A549 (cell line): ENCODE measurements around the gene FEM1C. TPM values are rescaled to one million over a fixed set of nuclear protein-coding genes. Genes with fewer than 3 reads are reported as not detected.

Experiments
- ATAC-seq, 2 experiments: fragments of 200-7000 bp in 1 of 2; fragments of >200 bp in 1 of 2; cut with Nextera tagmentation in 1 of 2; cut with Tn5 transposase in 1 of 2; 3 replicates each; pipeline versions ENCODE4 v1.8.0 to v1.9.1; 2018 to 2020; ENCODE audit warnings: mild to moderate bottlenecking in 1 of 2, moderate library complexity in 1 of 2
- CTCF ChIA-PET: fragments of 300-600 bp; sonication (Branson Sonifier 250); formaldehyde crosslinking; extraction: SDS; loops from one replicate; lab custom pipeline; 2021; ENCODE audit warnings: antibody characterized with exemption, inconsistent platforms; lab: Yijun Ruan, JAX
- POLR2A ChIA-PET: fragments of 350-600 bp; formaldehyde crosslinking; extraction: SDS; loops from one replicate; lab custom pipeline; 2021; ENCODE audit warnings: antibody characterized with exemption, inconsistent platforms; lab: Yijun Ruan, JAX
- DNase-seq, 2 experiments: peaks; one replicate each; pipeline versions ENCODE4 v3.0.0 to v3.0.0-alpha.2; 2011 to 2016; ENCODE audit warnings: low read depth in 1 of 2, low spot score in 1 of 2
- FAIRE-seq: peaks from 2 replicates; lab custom pipeline; 2011; peaks lifted over from hg19 to GRCh38; lab: Jason Lieb, UNC
- H3K27ac ChIP-seq, 2 experiments: fragments of >200 bp; sonication (Bioruptor Twin); formaldehyde crosslinking; 3 replicates each; pipeline ENCODE4 v1.5.1; 2016 to 2017
- H3K4me1 ChIP-seq: fragments of >200 bp; sonication (Bioruptor Twin); formaldehyde crosslinking; 3 replicates; pipeline ENCODE4 v1.6.1; 2016
- H3K4me2 ChIP-seq: fragments of >200 bp; sonication (Bioruptor Twin); formaldehyde crosslinking; 3 replicates; pipeline ENCODE4 v1.6.1; 2016
- H3K4me3 ChIP-seq: fragments of >200 bp; sonication (Bioruptor Twin); formaldehyde crosslinking; 3 replicates; pipeline ENCODE4 v1.5.1; 2016
- H3K9me3 ChIP-seq: fragments of >200 bp; sonication (Bioruptor Twin); formaldehyde crosslinking; 3 replicates; pipeline ENCODE4 v1.6.1; 2016
- CBX8 ChIP-seq: fragments of 200-600 bp; sonication (generic); IDR thresholded peaks from 2 replicates; pipeline ENCODE4 v1.6.1; 2016
- CEBPB ChIP-seq, 2 experiments: fragments of >200 bp in 1 of 2; sonication (Bioruptor Twin) in 1 of 2; formaldehyde crosslinking in 1 of 2; IDR thresholded peaks; 2 replicates each; pipeline ENCODE4 v1.6.1; 2012 to 2016
- CHD2 ChIP-seq: fragments of 150-350 bp; IDR thresholded peaks from 2 replicates; pipeline ENCODE4 v1.6.1; 2014; ENCODE audit warnings: low read length; ENCODE audit not compliant: partially characterized antibody
- EP300 ChIP-seq, 2 experiments: fragments of >200 bp; sonication (Bioruptor Twin); formaldehyde crosslinking; IDR thresholded peaks; 2 replicates in 1 of 2; 3 replicates in 1 of 2; pipeline ENCODE4 v1.6.1; 2016 to 2017
- ESRRA ChIP-seq: fragments of 150-350 bp; IDR thresholded peaks from 2 replicates; pipeline ENCODE4 v1.6.1; 2014; ENCODE audit warnings: mild to moderate bottlenecking, low read length, borderline replicate concordance
- GATA3 ChIP-seq: IDR thresholded peaks from 2 replicates; pipeline ENCODE4 v1.6.1; 2012; ENCODE audit warnings: borderline replicate concordance
- KDM1A ChIP-seq: fragments of 200-600 bp; sonication (generic); IDR thresholded peaks from 2 replicates; pipeline ENCODE4 v1.6.1; 2016; ENCODE audit warnings: low read depth, mild to moderate bottlenecking
- MYC ChIP-seq: IDR thresholded peaks from 2 replicates; pipeline ENCODE4 v1.6.1; 2012; ENCODE audit warnings: mild to moderate bottlenecking, inconsistent platforms, low read length, improper control_type of control experiment, borderline replicate concordance
- ZNF302 ChIP-seq: fragments of 250-450 bp; sonication (Bioruptor Pico); IDR thresholded peaks from 2 replicates; pipeline ENCODE4 v1.9.0; 2021; ENCODE audit warnings: inconsistent platforms, mild to moderate bottlenecking, moderate library complexity
- WGBS: methylation state at CpG from one replicate; pipeline ENCODE4 v1.1.6; 2017; ENCODE audit errors: missing lambda C conversion rate; 5-methylcytosine and 5-hydroxymethylcytosine counted together
- polyA plus RNA-seq, 4 experiments: library from polyadenylated mRNA; depleted of rRNA in 3 of 4; stranded (reverse); fragments of >200 nt; fragmentation: RNase III in 1 of 4; extraction: RNeasy Plus Mini Kit Qiagen cat#74134 plus additional on column Dnase treatment in 1 of 4; gene quantifications; 2 replicates in 3 of 4; 3 replicates in 1 of 4; pipeline ENCODE4 v1.2.3, GENCODE V29; 2011 to 2017
- small RNA-seq, 6 experiments: library from RNA; depleted of rRNA; stranded (forward); fragments of <200 nt; gene quantifications; one replicate each; pipeline ENCODE3, GENCODE V24; 2012
- TF ChIP-seq, protein P1 (sequence below): IDR thresholded peaks from 2 replicates; pipeline ENCODE4 v1.6.1; 2012; ENCODE audit warnings: low read depth, borderline replicate concordance
- TF ChIP-seq, protein P2 (sequence below): fragments of 200-600 bp; sonication (generic); IDR thresholded peaks from 2 replicates; pipeline ENCODE4 v1.6.1; 2016; ENCODE audit warnings: antibody characterized with exemption, mild to moderate bottlenecking, moderate library complexity
- TF ChIP-seq, protein P3 (sequence below): fragments of 450-650 bp; IDR thresholded peaks from 2 replicates; pipeline ENCODE4 v1.6.1; 2014; ENCODE audit warnings: antibody characterized with exemption

Gene FEM1C
- polyA plus RNA-seq, 2 of the 4 experiments (the other 2 are of a cell fraction) = 6.3 to 8.4 TPM

DNA sequence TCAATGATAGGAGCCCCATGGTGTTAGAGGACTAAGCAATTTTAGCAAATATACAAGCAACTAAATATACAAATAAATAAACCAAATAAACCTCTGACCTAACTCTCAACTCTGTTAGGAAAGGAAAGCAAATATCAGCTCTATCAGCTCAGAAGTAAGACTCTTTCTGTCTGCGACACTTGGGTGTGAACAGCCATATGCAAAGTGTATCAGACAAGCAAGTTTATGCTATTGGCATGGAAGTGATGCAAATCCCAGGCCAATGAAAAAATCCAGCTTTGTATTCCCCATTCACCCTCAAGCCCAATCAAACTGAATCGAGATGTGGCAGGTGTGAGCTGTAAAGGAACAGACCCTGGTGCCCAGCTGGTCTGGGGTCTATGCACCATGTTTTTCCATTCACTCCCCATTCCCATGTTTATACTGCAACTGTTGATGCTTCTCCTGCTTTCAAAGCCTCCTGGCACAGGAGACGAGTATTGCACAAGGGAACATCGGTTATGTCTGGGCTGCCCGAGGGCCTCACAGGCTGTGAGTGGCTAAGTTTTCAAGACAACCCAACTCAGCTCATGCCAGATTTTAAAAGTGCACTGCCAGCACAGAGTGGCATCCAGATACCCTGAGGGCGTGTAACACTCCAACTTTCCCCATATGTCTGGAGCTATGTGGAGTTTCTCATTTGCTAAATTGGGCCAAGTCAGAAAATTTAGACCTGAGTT, 73.1 kb downstream of the FEM1C start:
- Histone ChIP-seq H3K27ac (no peak overlapping the region), H3K9me3 (no peaks in the 10 kb centered on the region), H3K4me3 (no peak overlapping the region), H3K4me2 (no peak overlapping the region), H3K4me1 (peaks cover 17% of the 10 kb centered on the region)
- WGBS = 76% methylated on average over 6 of the region's 6 CpGs
- ATAC-seq (no peak), DNase-seq (no peak), FAIRE-seq (no peak)
- TF ChIP-seq KDM1A = no peak
- TF ChIP-seq ZNF302 = no peak
- no peak for TF ChIP-seq MYC
- no peak for TF ChIP-seq CEBPB (IDR thresholded peaks at IDR 0.05)
- TF ChIP-seq, protein P1, sequence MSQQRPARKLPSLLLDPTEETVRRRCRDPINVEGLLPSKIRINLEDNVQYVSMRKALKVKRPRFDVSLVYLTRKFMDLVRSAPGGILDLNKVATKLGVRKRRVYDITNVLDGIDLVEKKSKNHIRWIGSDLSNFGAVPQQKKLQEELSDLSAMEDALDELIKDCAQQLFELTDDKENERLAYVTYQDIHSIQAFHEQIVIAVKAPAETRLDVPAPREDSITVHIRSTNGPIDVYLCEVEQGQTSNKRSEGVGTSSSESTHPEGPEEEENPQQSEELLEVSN = no peak
- no peak for TF ChIP-seq GATA3
- TF ChIP-seq, protein P2, sequence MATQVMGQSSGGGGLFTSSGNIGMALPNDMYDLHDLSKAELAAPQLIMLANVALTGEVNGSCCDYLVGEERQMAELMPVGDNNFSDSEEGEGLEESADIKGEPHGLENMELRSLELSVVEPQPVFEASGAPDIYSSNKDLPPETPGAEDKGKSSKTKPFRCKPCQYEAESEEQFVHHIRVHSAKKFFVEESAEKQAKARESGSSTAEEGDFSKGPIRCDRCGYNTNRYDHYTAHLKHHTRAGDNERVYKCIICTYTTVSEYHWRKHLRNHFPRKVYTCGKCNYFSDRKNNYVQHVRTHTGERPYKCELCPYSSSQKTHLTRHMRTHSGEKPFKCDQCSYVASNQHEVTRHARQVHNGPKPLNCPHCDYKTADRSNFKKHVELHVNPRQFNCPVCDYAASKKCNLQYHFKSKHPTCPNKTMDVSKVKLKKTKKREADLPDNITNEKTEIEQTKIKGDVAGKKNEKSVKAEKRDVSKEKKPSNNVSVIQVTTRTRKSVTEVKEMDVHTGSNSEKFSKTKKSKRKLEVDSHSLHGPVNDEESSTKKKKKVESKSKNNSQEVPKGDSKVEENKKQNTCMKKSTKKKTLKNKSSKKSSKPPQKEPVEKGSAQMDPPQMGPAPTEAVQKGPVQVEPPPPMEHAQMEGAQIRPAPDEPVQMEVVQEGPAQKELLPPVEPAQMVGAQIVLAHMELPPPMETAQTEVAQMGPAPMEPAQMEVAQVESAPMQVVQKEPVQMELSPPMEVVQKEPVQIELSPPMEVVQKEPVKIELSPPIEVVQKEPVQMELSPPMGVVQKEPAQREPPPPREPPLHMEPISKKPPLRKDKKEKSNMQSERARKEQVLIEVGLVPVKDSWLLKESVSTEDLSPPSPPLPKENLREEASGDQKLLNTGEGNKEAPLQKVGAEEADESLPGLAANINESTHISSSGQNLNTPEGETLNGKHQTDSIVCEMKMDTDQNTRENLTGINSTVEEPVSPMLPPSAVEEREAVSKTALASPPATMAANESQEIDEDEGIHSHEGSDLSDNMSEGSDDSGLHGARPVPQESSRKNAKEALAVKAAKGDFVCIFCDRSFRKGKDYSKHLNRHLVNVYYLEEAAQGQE = no peak
- TF ChIP-seq CBX8 = no peak
- TF ChIP-seq EP300 (IDR thresholded peaks at IDR 0.05) = no peak
- no peak for TF ChIP-seq ESRRA
- TF ChIP-seq, protein P3, sequence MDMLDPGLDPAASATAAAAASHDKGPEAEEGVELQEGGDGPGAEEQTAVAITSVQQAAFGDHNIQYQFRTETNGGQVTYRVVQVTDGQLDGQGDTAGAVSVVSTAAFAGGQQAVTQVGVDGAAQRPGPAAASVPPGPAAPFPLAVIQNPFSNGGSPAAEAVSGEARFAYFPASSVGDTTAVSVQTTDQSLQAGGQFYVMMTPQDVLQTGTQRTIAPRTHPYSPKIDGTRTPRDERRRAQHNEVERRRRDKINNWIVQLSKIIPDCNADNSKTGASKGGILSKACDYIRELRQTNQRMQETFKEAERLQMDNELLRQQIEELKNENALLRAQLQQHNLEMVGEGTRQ = no peak
- ChIA-PET POLR2A (no interaction called here), CTCF (interaction anchor here (1.3 to 2.2 kb wide), 2 partner anchors 57 to 162 kb away, joined by 3 to 6 read pairs; no protein-coding TSS in a partner anchor)

DNA sequence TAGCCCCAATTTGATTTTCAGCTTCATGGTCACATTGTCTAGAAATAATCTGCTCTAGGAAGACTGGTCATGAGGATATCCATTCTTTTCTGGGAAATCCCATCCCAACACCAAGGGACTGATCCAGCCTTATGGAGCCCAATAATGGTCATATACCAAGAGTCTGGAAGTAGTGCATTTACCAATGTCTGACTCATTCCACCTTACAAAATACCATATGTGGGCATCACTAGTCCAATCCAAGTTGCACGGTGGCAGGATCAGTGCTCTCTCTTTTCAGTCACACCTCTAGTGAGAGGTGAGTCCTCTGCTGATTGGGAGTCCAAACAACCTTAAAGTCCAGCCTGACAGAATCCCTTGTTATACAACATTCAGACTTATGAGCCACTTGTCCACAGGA, 73.7 kb downstream of the FEM1C start:
- ChIA-PET CTCF (no interaction called here), POLR2A (no interaction called here)
- Histone ChIP-seq H3K4me2 (no peak overlapping the region), H3K9me3 (no peaks in the 10 kb centered on the region), H3K27ac (no peak overlapping the region), H3K4me1 (peaks cover 21% of the 10 kb centered on the region), H3K4me3 (no peak overlapping the region)
- ATAC-seq (peak in 1 of 2 experiments; percentile 41; a peak in 1 of 6 replicates), FAIRE-seq (no peak), DNase-seq (no peak)
- 35% methylated on average over 1 of the region's 1 CpG for WGBS
- no peak for TF ChIP-seq CHD2

Small RNA genes within 50 kb of the gene (small RNA-seq; reads per million reads assigned to genes)
- gene AC008628.1 (0 reads per million in 6 experiments), gene AC008628.2 (0 reads per million in 6 experiments)

Other genes starting within 250 kb of the FEM1C start
- 3.5 and 8.6 TPM in 2 replicates for gene CCDC112, start 248.1 kb downstream of the FEM1C start, polyA plus RNA-seq (2011; rRNA removed)
- 5.8 to 7.1 TPM (median 6.4 TPM) in 3 replicates for gene CCDC112, start 248.1 kb downstream of the FEM1C start, polyA plus RNA-seq (2017; fragmentation: RNase III; extraction: RNeasy Plus Mini Kit Qiagen cat#74134 plus additional on column Dnase treatment)
- gene TICAM2, start 57.7 kb upstream of the FEM1C start, polyA plus RNA-seq (2011; rRNA removed) = 0.07 and 0.34 TPM in 2 replicates
- gene TICAM2, start 57.7 kb upstream of the FEM1C start, polyA plus RNA-seq (2017; fragmentation: RNase III; extraction: RNeasy Plus Mini Kit Qiagen cat#74134 plus additional on column Dnase treatment) = 0.37 to 0.77 TPM (median 0.49 TPM) in 3 replicates
- gene TMED7, start 81.3 kb upstream of the FEM1C start, polyA plus RNA-seq (2011; rRNA removed) = 76.1 and 99.1 TPM in 2 replicates
- 50.4 to 66.3 TPM (median 60.6 TPM) in 3 replicates for gene TMED7, start 81.3 kb upstream of the FEM1C start, polyA plus RNA-seq (2017; fragmentation: RNase III; extraction: RNeasy Plus Mini Kit Qiagen cat#74134 plus additional on column Dnase treatment)